IMR-90 (cell line): Measurements from ENCODE around the gene OR6N2. TPM values are rescaled to one million over a fixed set of nuclear protein-coding genes. Genes with fewer than 3 reads are reported as not detected.

Source experiments
- ATAC-seq: fragments of 200-7000 bp; cut with Tn5 transposase; 2 replicates; pipeline ENCODE4 v1.9.1; 2020; ENCODE audit warnings: low read depth, mild to moderate bottlenecking, moderate library complexity
- BruUV-seq: library from RNA; stranded (reverse); fragments of 400-500 nt; replicated peaks from 2 replicates; lab custom pipeline; 2021; lab: Mats Ljungman, UMichigan
- CTCF ChIA-PET: fragments of 300-600 bp; formaldehyde crosslinking; extraction: SDS; loops from one replicate; lab custom pipeline; 2021; ENCODE audit warnings: antibody characterized with exemption; lab: Yijun Ruan, JAX
- POLR2A ChIA-PET: fragments of 300-600 bp; sonication (Branson Sonifier 250); formaldehyde crosslinking; loops from one replicate; lab custom pipeline; 2022; ENCODE audit warnings: antibody characterized with exemption; ENCODE audit not compliant: unreplicated experiment; lab: Charles Lee
- DNase-seq: peaks from one replicate; pipeline ENCODE4 v3.0.0; 2013
- H2AFZ ChIP-seq: replicated peaks from 2 replicates; pipeline ENCODE3; 2013; ENCODE audit warnings: low read length, mild to moderate bottlenecking; ENCODE audit not compliant: poor library complexity
- H2AK5ac ChIP-seq: 2 replicates; pipeline ENCODE4 v1.6.1; 2013; ENCODE audit warnings: low read depth, low read length, inconsistent platforms
- H2AK9ac ChIP-seq: replicated peaks from 2 replicates; pipeline ENCODE3; 2013; ENCODE audit warnings: mild to moderate bottlenecking, low read depth, low read length, moderate library complexity; ENCODE audit not compliant: poor library complexity
- H2BK120ac ChIP-seq: 2 replicates; pipeline ENCODE4 v1.6.1; 2013; ENCODE audit warnings: low read depth, low read length, inconsistent platforms
- H2BK15ac ChIP-seq: 3 replicates; pipeline ENCODE4 v1.6.1; 2013; ENCODE audit warnings: low read depth, low read length, inconsistent platforms
- H2BK20ac ChIP-seq: 2 replicates; pipeline ENCODE4 v1.6.1; 2013; ENCODE audit warnings: low read depth, mild to moderate bottlenecking, inconsistent platforms, low read length, moderate library complexity
- H2BK5ac ChIP-seq: 2 replicates; pipeline ENCODE4 v1.6.1; 2013; ENCODE audit warnings: mild to moderate bottlenecking, low read depth, low read length, inconsistent platforms; ENCODE audit not compliant: poor library complexity, severe bottlenecking
- H3K14ac ChIP-seq: replicated peaks from 2 replicates; pipeline ENCODE4 v1.6.1; 2013; ENCODE audit warnings: low read depth, low read length, inconsistent platforms
- H3K18ac ChIP-seq: 2 replicates; pipeline ENCODE4 v1.6.1; 2013; ENCODE audit warnings: low read depth, low read length, control low read depth
- H3K23ac ChIP-seq: 2 replicates; pipeline ENCODE4 v1.6.1; 2013; ENCODE audit warnings: low read depth, low read length, inconsistent platforms
- H3K27ac ChIP-seq: 2 replicates; pipeline ENCODE4 v1.5.1; 2013; ENCODE audit warnings: mild to moderate bottlenecking, control low read depth, low read length; ENCODE audit not compliant: insufficient read depth
- H3K27me3 ChIP-seq: 2 replicates; pipeline ENCODE4 v1.6.1; 2013; ENCODE audit warnings: low read length; ENCODE audit not compliant: control insufficient read depth, insufficient read depth
- H3K36me3 ChIP-seq: 2 replicates; pipeline ENCODE4 v1.6.1; 2013; ENCODE audit warnings: low read length, mixed read lengths; ENCODE audit not compliant: control insufficient read depth, insufficient read depth
- H3K4ac ChIP-seq: 2 replicates; pipeline ENCODE4 v1.6.1; 2013; ENCODE audit warnings: low read depth, low read length, inconsistent platforms
- H3K4me1 ChIP-seq: 2 replicates; pipeline ENCODE4 v1.6.1; 2013; ENCODE audit warnings: low read length, mixed read lengths; ENCODE audit not compliant: control insufficient read depth, insufficient read depth
- H3K4me2 ChIP-seq: 2 replicates; pipeline ENCODE4 v1.6.1; 2013; ENCODE audit warnings: low read depth, mild to moderate bottlenecking, control low read depth, low read length, moderate library complexity
- H3K4me3 ChIP-seq: 2 replicates; pipeline ENCODE4 v1.5.1; 2013; ENCODE audit warnings: low read depth, mild to moderate bottlenecking, control low read depth, low read length, moderate library complexity; ENCODE audit not compliant: insufficient read depth
- H3K56ac ChIP-seq: 2 replicates; pipeline ENCODE4 v1.6.1; 2013; ENCODE audit warnings: low read length, inconsistent platforms; ENCODE audit not compliant: insufficient read depth; ENCODE audit errors: extremely low read depth
- H3K79me1 ChIP-seq, 2 experiments: 2 replicates each; pipeline ENCODE4 v1.6.1; 2013; ENCODE audit warnings: low read length in 2 of 2, inconsistent platforms in 1 of 2, low read depth in 1 of 2
- H3K9ac ChIP-seq: 2 replicates; pipeline ENCODE4 v1.6.1; 2013; ENCODE audit warnings: low read depth, low read length, control low read depth
- H3K9me1 ChIP-seq: 2 replicates; pipeline ENCODE4 v1.6.1; 2013; ENCODE audit warnings: low read length, inconsistent platforms; ENCODE audit not compliant: insufficient read depth
- H3K9me3 ChIP-seq: 2 replicates; pipeline ENCODE4 v1.6.1; 2013; ENCODE audit warnings: low read length; ENCODE audit not compliant: control insufficient read depth, insufficient read depth
- H4K20me1 ChIP-seq: 2 replicates; pipeline ENCODE4 v1.6.1; 2013; ENCODE audit warnings: low read length, inconsistent platforms; ENCODE audit not compliant: insufficient read depth
- H4K5ac ChIP-seq: 2 replicates; pipeline ENCODE4 v1.6.1; 2013; ENCODE audit warnings: mild to moderate bottlenecking, low read depth, low read length, control low read depth
- H4K8ac ChIP-seq, 2 experiments: 2 replicates each; pipeline ENCODE4 v1.6.1; 2013; ENCODE audit warnings: low read depth in 2 of 2, low read length in 2 of 2, control low read depth in 1 of 2, inconsistent platforms in 1 of 2
- H4K91ac ChIP-seq: 2 replicates; pipeline ENCODE4 v1.6.1; 2013; ENCODE audit warnings: low read depth, low read length, inconsistent platforms; ENCODE audit not compliant: insufficient read depth
- BHLHE40 ChIP-seq: fragments of 150-350 bp; IDR thresholded peaks from 2 replicates; pipeline ENCODE4 v1.6.1; 2016; ENCODE audit warnings: mild to moderate bottlenecking, low read depth, low read length
- RCOR1 ChIP-seq: IDR thresholded peaks from 2 replicates; pipeline ENCODE4 v1.6.1; 2012; ENCODE audit warnings: mild to moderate bottlenecking, low read length, improper control_type of control experiment; ENCODE audit not compliant: insufficient replicate concordance
- RFX5 ChIP-seq: IDR thresholded peaks from 2 replicates; pipeline ENCODE4 v1.8.0; 2012; ENCODE audit warnings: low read depth, mild to moderate bottlenecking, low read length, moderate library complexity
- WGBS, 2 experiments: methylation state at CpG; one replicate each; pipeline versions ENCODE4 v1.1.5 to v1.1.7; 2013; ENCODE audit warnings: missing lambda C conversion rate in 2 of 2; ENCODE audit not compliant: insufficient read length in 1 of 2; ENCODE audit errors: extremely low coverage in 2 of 2; 5-methylcytosine and 5-hydroxymethylcytosine counted together
- dilution Hi-C: fragments of 300-500 bp; cut with HindIII; formaldehyde crosslinking; loops from one replicate; pipeline ENCODE4 v1.14.3; 2018; ENCODE audit warnings: low sequenced_read_pairs; ENCODE audit not compliant: unreplicated experiment
- in situ Hi-C: fragments of 300-500 bp; cut with MboI; formaldehyde crosslinking; loops from 3 replicates; pipeline ENCODE4 v1.14.3; 2019; ENCODE audit warnings: low sequenced_read_pairs, inconsistent platforms, mixed read lengths
- intact Hi-C: fragments of 100-400 bp; cut with micrococcal nuclease; formaldehyde crosslinking; loops from 2 replicates; pipeline ENCODE4 v1.10.0; 2022
- polyA plus RNA-seq, 3 experiments: library from polyadenylated mRNA; depleted of rRNA; stranded (reverse); fragments of >200 nt; gene quantifications; 2 replicates each; pipeline ENCODE4 v1.2.3, GENCODE V29; 2012; ENCODE audit warnings: low replicate concordance in 1 of 3
- total RNA-seq: library from RNA; depleted of rRNA; stranded (reverse); fragments of >200 nt; gene quantifications from 2 replicates; pipeline ENCODE4 v1.2.3, GENCODE V29; 2012
- TF ChIP-seq, protein P1 (sequence below): conservative IDR thresholded peaks from 2 replicates; pipeline ENCODE4 v1.5.1; 2012; ENCODE audit warnings: mild to moderate bottlenecking, low read depth, low read length, improper control_type of control experiment

The OR6N2 gene
- total and polyA plus RNA-seq, 2 of the 4 experiments (the other 2 are of a cell fraction) = not detected

DNA sequence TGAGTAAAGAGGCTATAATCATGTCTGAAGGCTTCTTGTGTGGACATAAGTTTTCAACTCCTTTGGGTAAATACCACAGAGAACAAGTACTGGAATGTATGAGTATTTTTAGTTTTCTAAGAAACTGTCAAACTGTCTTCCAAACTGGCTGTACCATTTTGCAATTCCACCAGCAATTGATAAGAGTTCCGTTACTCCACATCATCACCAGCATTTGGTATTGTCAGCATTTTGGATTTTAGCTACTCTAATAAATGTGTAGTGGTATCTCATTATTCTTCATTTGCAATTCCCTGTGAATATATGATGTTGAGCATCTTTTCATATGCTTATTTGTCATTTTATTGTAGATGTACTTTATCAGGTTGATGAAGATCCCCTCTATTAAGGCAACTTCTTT lies 40.7 kb upstream of the OR6N2 start:
- DNase-seq (no peak), ATAC-seq (no peak)
- no peak overlapping the region for H3K23ac ChIP-seq
- H2BK15ac ChIP-seq = no peak overlapping the region
- TF ChIP-seq, protein P1, sequence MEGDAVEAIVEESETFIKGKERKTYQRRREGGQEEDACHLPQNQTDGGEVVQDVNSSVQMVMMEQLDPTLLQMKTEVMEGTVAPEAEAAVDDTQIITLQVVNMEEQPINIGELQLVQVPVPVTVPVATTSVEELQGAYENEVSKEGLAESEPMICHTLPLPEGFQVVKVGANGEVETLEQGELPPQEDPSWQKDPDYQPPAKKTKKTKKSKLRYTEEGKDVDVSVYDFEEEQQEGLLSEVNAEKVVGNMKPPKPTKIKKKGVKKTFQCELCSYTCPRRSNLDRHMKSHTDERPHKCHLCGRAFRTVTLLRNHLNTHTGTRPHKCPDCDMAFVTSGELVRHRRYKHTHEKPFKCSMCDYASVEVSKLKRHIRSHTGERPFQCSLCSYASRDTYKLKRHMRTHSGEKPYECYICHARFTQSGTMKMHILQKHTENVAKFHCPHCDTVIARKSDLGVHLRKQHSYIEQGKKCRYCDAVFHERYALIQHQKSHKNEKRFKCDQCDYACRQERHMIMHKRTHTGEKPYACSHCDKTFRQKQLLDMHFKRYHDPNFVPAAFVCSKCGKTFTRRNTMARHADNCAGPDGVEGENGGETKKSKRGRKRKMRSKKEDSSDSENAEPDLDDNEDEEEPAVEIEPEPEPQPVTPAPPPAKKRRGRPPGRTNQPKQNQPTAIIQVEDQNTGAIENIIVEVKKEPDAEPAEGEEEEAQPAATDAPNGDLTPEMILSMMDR = no peak
- TF ChIP-seq BHLHE40 = no peak
- TF ChIP-seq RFX5 = no peak
- TF ChIP-seq RCOR1 = no peak
- no peak overlapping the region for H4K91ac ChIP-seq
- H4K20me1 ChIP-seq = no peaks in the 10 kb centered on the region
- no peak overlapping the region for H2BK120ac ChIP-seq
- no peaks in the 10 kb centered on the region for H3K9me1 ChIP-seq
- dilution Hi-C loops (no loop called here), in situ Hi-C loops (no loop called here), intact Hi-C loops (no loop called here)
- no peaks in the 10 kb centered on the region for H3K9me3 ChIP-seq
- no peaks in the 10 kb centered on the region for H3K4me1 ChIP-seq
- no peak overlapping the region for H3K4me2 ChIP-seq
- H3K9ac ChIP-seq = no peak overlapping the region
- POLR2A ChIA-PET = no interaction called here
- CTCF ChIA-PET = no interaction called here
- no TSS peak for BruUV-seq
- H3K79me1 ChIP-seq = no peaks in the 10 kb centered on the region
- no peak overlapping the region for H3K14ac ChIP-seq
- H3K4me3 ChIP-seq = no peak overlapping the region
- no peak overlapping the region for H2AK5ac ChIP-seq
- no peak overlapping the region for H2AK9ac ChIP-seq
- no peak overlapping the region for H4K8ac ChIP-seq
- no CpG with 5 or more reads among the region's 1 CpG for WGBS, 2 experiments
- no peak overlapping the region for H2BK20ac ChIP-seq
- no peaks in the 10 kb centered on the region for H3K27me3 ChIP-seq
- no peak overlapping the region for H4K5ac ChIP-seq
- H3K27ac ChIP-seq = no peak overlapping the region
- no peak overlapping the region for H3K18ac ChIP-seq
- no peak overlapping the region for H2BK5ac ChIP-seq
- H3K4ac ChIP-seq = no peak overlapping the region
- no peak overlapping the region for H2AFZ ChIP-seq
- no peak overlapping the region for H3K56ac ChIP-seq
- no peaks in the 10 kb centered on the region for H3K36me3 ChIP-seq
